HUES6 (cell line): ENCODE measurements around the gene PIGU.
"Not testable (repeated sequence)": the region's sequence is repeated elsewhere in the genome, so short reads cannot be mapped to it uniquely, and the experiment has no call there.

ENCODE experiments used
- H3K27ac ChIP-seq: 2 replicates; pipeline ENCODE4 v1.7.0; 2013; ENCODE audit warnings: low read depth, mild to moderate bottlenecking, low read length, inconsistent platforms
- H3K27me3 ChIP-seq: 2 replicates; pipeline ENCODE4 v1.6.1; 2013; ENCODE audit warnings: low read length; ENCODE audit not compliant: control insufficient read depth, insufficient read depth
- H3K36me3 ChIP-seq: 2 replicates; pipeline ENCODE4 v1.6.1; 2013; ENCODE audit warnings: low read length; ENCODE audit not compliant: control insufficient read depth, insufficient read depth
- H3K4me1 ChIP-seq: 2 replicates; pipeline ENCODE4 v1.6.1; 2013; ENCODE audit warnings: low read length; ENCODE audit not compliant: control insufficient read depth, insufficient read depth
- H3K4me3 ChIP-seq: 2 replicates; pipeline ENCODE4 v1.5.1; 2013; ENCODE audit warnings: low read depth, low read length
- H3K9ac ChIP-seq: one replicate; pipeline ENCODE4 v1.6.1; 2013; ENCODE audit warnings: mild to moderate bottlenecking, low read length
- H3K9me3 ChIP-seq: 2 replicates; pipeline ENCODE4 v1.6.1; 2013; ENCODE audit warnings: low read depth, low read length; ENCODE audit not compliant: control insufficient read depth, insufficient read depth

Gene PIGU

GRCh38 chr20:34683667-34684066, 6.8 kb upstream of the PIGU start:
- no peak overlapping the region for H3K27ac ChIP-seq
- H3K4me1 ChIP-seq = no peaks in the 10 kb centered on the region
- H3K36me3 ChIP-seq = no peaks in the 10 kb centered on the region
- H3K27me3 ChIP-seq = no peaks in the 10 kb centered on the region
- H3K9me3 ChIP-seq = no peaks in the 10 kb centered on the region
- no peak overlapping the region for H3K9ac ChIP-seq
- no peak overlapping the region for H3K4me3 ChIP-seq

- Histone ChIP-seq H3K9ac (no peak overlapping the region), H3K27ac (no peak overlapping the region), H3K9me3 (no peaks in the 10 kb centered on the region), H3K4me3 (no peak overlapping the region), H3K27me3 (no peaks in the 10 kb centered on the region), H3K36me3 (no peaks in the 10 kb centered on the region), H3K4me1 (no peaks in the 10 kb centered on the region)
These were observed 3.8 kb upstream of the PIGU start for GRCh38 chr20:34680586-34681175.

GRCh38 chr20:34675993-34676641, 775 bp downstream of the PIGU start:
- Histone ChIP-seq H3K4me1 (no peaks in the 10 kb centered on the region), H3K9ac (peak overlapping the region; percentile 47)

GRCh38 chr20:34675561-34675960, 1.3 kb downstream of the PIGU start:
- no peak overlapping the region for H3K9ac ChIP-seq
- H3K4me1 ChIP-seq = no peaks in the 10 kb centered on the region
- no peaks in the 10 kb centered on the region for H3K27me3 ChIP-seq
- H3K36me3 ChIP-seq = no peaks in the 10 kb centered on the region
- H3K4me3 ChIP-seq = peak overlapping the region; percentile 80; the same call in 1 of the 2 replicates
- no peak overlapping the region for H3K27ac ChIP-seq
- H3K9me3 ChIP-seq = no peaks in the 10 kb centered on the region

More at GRCh38 chr20:34675993-34676641, 775 bp downstream of the PIGU start:
- H3K9me3 ChIP-seq = no peaks in the 10 kb centered on the region
- H3K27me3 ChIP-seq = no peaks in the 10 kb centered on the region
- no peak overlapping the region for H3K27ac ChIP-seq
- H3K36me3 ChIP-seq = no peaks in the 10 kb centered on the region
- peak overlapping the region; percentile 80 for H3K4me3 ChIP-seq

GRCh38 chr20:34673412-34673811, 3.5 kb downstream of the PIGU start:
- Histone ChIP-seq H3K4me3 (no peak overlapping the region), H3K27ac (no peak overlapping the region), H3K9me3 (0 out of 2 replicates have a peak, but pooled peaks cover 5% of the 10 kb centered on the region), H3K9ac (no peak overlapping the region), H3K27me3 (no peaks in the 10 kb centered on the region), H3K4me1 (no peaks in the 10 kb centered on the region), H3K36me3 (no peaks in the 10 kb centered on the region)

- no peak overlapping the region for H3K4me3 ChIP-seq
- 0 out of 2 replicates have a peak, but pooled peaks cover 5% of the 10 kb centered on the region for H3K9me3 ChIP-seq
- no peaks in the 10 kb centered on the region for H3K36me3 ChIP-seq
- no peak overlapping the region for H3K9ac ChIP-seq
- H3K27me3 ChIP-seq = no peaks in the 10 kb centered on the region
- no peak overlapping the region for H3K27ac ChIP-seq
- no peaks in the 10 kb centered on the region for H3K4me1 ChIP-seq
These were observed 7.8 kb downstream of the PIGU start for GRCh38 chr20:34669094-34669493.

- not testable (repeated sequence) for H3K4me3 ChIP-seq, H3K27ac ChIP-seq, H3K36me3 ChIP-seq, H3K27me3 ChIP-seq, H3K9me3 ChIP-seq, H3K4me1 ChIP-seq, H3K9ac ChIP-seq
These were observed 12.1 kb downstream of the PIGU start for GRCh38 chr20:34664751-34665150.

- no peaks in the 10 kb centered on the region for H3K4me1 ChIP-seq
- H3K9me3 ChIP-seq = no peaks in the 10 kb centered on the region
- H3K4me3 ChIP-seq = no peak overlapping the region
- H3K36me3 ChIP-seq = no peaks in the 10 kb centered on the region
- no peaks in the 10 kb centered on the region for H3K27me3 ChIP-seq
- H3K27ac ChIP-seq = no peak overlapping the region
- H3K9ac ChIP-seq = no peak overlapping the region
These were observed 13.5 kb downstream of the PIGU start for GRCh38 chr20:34663213-34663943.

GRCh38 chr20:34661811-34662210, 15.1 kb downstream of the PIGU start:
- not testable (repeated sequence) for H3K4me1 ChIP-seq, H3K9ac ChIP-seq, H3K4me3 ChIP-seq, H3K27me3 ChIP-seq, H3K36me3 ChIP-seq, H3K9me3 ChIP-seq, H3K27ac ChIP-seq

GRCh38 chr20:34658654-34659053, 18.2 kb downstream of the PIGU start:
- not testable (repeated sequence) for H3K4me1 ChIP-seq, H3K27ac ChIP-seq, H3K4me3 ChIP-seq, H3K9ac ChIP-seq, H3K36me3 ChIP-seq, H3K27me3 ChIP-seq, H3K9me3 ChIP-seq

- Histone ChIP-seq H3K4me1 (no peaks in the 10 kb centered on the region), H3K4me3 (no peak overlapping the region), H3K27ac (no peak overlapping the region), H3K27me3 (no peaks in the 10 kb centered on the region), H3K9me3 (0 out of 2 replicates have a peak, but pooled peaks cover 3% of the 10 kb centered on the region), H3K36me3 (peaks cover 20% of the 10 kb centered on the region; the same call in 1 of the 2 replicates), H3K9ac (no peak overlapping the region)
These were observed 22.6 kb downstream of the PIGU start for GRCh38 chr20:34654207-34654744.
